MM.1S (cell line): ENCODE data around the gene AHRR.

ENCODE experiments used
- CTCF ChIP-seq: fragments of 300-600 bp; sonication (generic); IDR thresholded peaks from 2 replicates; pipeline ENCODE4 v1.5.1; 2016; ENCODE audit warnings: antibody characterized with exemption, low read length, mixed read lengths
- EZH2phosphoT487 ChIP-seq: fragments of 300-600 bp; sonication (generic); IDR thresholded peaks from 2 replicates; pipeline ENCODE4 v1.6.1; 2018; ENCODE audit warnings: antibody characterized with exemption, low read length

DNA sequence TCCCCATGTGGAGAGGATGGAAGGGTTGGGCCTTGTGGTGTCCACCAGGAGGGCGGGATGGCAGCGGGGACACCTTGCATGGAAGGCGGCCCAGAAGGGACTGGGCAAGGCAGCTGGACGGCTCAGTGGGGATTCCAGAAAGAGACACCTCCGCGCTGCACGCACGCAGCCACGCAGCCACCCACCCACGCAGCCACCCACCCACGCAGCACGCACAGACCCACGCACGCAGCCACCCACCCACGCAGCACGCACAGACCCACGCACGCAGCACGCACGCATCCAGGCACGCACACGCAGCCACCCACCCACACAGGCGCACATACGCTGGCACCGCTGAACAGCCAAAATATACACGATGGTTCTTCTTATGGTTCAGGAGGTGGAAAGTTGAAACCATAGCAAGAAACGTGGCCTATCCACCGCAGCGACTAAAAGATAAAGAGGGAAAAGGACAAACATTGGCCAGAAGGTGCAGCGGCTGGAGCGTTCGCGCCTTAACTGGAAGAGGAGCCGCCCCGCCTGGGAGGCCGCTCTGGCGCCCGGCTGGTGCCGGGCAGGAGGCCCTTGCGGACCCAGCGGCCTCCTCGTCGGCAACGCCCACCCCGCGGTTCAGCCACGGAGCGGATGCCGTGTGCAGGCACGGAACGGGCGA, 99.2 kb downstream of the AHRR start:
- TF ChIP-seq CTCF: no peak
- TF ChIP-seq EZH2phosphoT487: no peak
